NCI-H187 (cell line): ENCODE results near the gene CYSTM1.
"Not testable (repeated sequence)": the region's sequence is repeated elsewhere in the genome, so short reads cannot be mapped to it uniquely, and the experiment has no call there.

ENCODE experiments used
- DNase-seq, 2 experiments: peaks; one replicate each; lab custom pipeline; 2025; lab: John Stamatoyannopoulos, UW

The CYSTM1 gene

GRCh38 chr5:140178086-140178410 lies 3.1 kb downstream of the CYSTM1 start:
- DNase-seq, result no peak

GRCh38 chr5:140178482-140179116 lies 3.6 kb downstream of the CYSTM1 start:
- DNase-seq, result no peak

DNA sequence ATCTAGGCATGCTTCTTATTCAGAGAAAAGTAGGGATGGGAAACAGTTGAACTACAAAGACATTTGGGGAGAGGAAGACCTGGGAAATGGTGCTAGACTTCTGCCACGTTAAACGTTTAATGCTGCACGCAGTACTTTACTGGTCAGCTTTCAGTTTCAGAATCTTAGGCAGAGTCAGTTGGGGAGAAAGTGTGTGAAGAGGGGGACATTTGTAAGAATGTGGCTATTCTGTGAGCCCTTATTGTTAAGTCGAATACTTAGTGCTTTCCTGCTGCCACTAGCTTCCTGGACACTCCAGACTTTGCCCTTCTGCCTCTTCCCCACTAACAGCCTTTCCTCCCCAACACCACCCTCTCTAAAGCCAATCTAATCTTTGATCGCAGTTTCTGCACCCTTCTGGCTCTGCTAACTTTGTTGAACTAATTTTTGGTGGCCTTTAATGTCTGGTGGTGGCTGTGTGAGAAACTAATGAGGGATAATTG lies 6.1 kb downstream of the CYSTM1 start:
- no peak for DNase-seq

GRCh38 chr5:140181525-140181924 lies 6.5 kb downstream of the CYSTM1 start:
- DNase-seq, result no peak

DNA sequence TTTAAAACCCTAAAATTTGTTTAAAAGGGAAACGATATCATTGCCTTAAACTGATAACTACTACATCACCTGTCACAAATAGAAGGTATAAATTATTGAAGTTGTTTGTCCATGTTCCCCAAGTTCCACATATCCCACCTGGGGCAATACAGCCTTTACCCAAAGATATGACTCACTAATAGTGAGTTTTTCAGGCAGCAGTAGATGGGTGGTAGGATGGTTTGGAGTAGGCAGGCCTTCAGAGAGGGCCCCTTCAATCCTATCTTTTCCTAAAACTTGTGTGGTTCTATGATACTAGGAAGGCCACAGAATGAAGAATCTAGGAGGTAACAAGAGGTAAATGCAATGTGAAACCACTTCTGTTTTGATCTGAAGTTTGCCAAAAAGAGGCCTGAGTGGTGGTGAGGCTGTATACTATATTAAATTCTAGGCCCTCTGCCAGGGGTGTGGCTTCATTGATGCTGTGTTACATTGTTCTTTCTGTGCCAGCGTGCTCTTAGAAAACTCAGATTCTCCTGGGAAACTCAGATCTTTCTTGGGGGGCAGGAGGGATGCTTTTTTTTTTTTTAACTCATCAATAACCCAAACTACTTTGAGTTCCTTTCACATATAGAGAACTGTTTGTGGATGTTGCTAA lies 7.2 kb downstream of the CYSTM1 start:
- DNase-seq, result no peak

DNA sequence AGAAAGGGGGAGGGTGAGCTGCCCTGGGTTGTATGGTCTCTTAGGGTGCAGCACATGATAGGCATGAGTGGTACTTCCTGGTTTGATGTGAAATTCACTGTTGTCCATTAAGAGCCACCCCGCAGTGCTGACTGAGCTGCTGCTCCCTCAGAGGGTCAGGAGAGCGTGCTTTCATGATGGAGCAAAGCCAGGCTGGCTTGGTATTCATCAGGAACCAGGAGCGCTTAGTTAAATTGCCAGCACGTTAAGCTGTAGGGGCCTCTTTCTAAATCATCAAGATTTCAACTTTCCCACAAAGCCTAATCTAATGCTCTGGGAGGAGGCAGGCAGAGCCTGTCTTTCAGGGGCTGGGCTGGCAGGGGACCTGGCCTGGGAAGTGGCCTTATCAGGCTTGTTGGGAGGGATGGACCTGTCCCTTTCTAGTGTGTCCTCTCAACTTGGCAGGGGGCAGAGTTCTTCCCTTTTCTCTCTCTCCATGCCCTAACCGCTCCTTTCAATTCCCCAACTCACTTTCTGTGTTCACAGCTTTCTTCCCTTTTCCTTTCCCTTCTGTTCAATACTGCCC lies 7.9 kb downstream of the CYSTM1 start:
- no peak for DNase-seq

GRCh38 chr5:140185409-140185808 lies 10.4 kb downstream of the CYSTM1 start:
- no peak for DNase-seq

DNA sequence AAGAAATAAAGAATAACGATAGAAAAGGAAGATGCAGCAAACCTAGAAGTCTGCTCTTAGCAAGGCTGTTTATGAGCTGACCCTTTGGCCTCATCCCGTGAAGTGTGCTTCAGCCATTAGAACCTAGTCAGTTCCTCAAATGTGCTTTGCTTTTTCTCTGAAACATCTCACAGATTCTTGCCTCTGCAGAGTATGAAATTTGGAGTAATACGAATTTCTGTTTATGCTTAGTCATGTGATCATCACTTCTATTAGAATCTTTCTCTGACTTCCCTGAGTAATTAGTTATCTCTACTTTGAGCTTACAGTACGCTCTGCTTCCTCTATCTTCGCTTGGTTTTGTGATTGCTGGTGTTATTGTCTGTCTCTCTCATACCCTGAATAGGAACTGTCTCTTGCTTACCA lies 11.3 kb downstream of the CYSTM1 start:
- no peak for DNase-seq

- no peak for DNase-seq
Observed at GRCh38 chr5:140189253-140189652, 14.3 kb downstream of the CYSTM1 start.

DNA sequence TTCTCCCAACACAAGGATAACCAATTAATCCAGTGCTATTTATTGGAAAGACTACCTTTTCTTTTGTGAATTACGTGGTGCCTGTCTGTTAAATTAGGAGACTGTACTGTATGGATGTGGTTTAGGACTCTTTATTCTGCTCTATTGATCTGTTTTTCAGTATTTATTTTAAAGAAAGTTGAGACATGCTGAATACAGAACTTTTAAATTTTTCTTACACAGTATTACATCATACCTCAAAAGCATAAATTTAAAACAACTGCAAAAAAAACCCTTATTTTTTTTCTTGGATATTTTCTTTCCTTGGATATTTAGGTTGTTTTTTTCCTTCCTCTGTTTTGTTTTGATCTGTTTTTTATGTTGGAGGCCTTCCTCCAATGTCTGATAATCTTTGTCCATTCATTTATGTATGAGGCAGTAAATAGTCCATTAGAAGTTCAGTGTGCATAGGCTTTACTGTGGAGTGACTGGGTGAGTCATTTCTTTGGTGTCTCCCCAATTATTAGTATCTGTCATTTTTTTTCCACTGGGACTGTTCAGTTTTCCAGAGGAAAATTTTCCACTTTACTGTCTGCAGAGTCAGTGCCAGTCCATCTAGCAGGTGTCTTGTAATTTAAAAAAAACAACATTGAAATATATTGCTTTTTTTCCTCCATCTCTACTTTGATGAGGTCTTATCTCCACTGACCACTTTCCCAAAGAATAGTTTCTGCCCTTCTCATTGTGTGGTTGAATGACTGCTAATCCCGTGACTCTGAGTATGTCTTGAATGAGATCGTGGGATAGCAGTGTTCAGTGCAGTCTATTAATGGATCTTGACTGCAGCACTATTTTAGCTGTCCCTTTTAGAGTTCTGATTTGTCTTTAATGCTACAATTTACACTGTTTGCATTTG lies 15.2 kb downstream of the CYSTM1 start:
- no peak for DNase-seq

- DNase-seq, result no peak
Observed at GRCh38 chr5:140190872-140191218, 15.9 kb downstream of the CYSTM1 start.

GRCh38 chr5:140192715-140193430 lies 17.9 kb downstream of the CYSTM1 start:
- no peak for DNase-seq

GRCh38 chr5:140194662-140195061 lies 19.7 kb downstream of the CYSTM1 start:
- DNase-seq, result no peak

GRCh38 chr5:140196115-140196814 lies 21.3 kb downstream of the CYSTM1 start:
- DNase-seq, result no peak

DNA sequence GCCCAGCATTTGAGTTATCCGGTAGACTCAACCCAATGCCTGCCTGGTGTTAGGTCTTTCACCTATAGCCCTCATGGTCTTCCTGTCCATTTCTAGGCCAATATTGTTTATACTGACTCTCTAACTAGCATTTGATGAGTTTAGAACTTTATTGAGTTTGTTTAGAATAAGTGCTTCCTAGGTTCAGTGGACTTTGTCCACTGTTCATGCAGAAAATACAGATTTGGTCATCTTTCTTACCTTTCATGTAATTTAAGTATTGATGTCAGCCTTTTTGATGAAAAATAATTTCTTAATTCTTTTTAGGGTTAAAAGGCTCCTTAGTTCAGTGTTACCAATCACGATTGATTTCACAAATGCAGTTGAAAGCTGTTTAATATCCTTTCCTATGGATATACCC lies 22.0 kb downstream of the CYSTM1 start:
- no peak for DNase-seq

DNA sequence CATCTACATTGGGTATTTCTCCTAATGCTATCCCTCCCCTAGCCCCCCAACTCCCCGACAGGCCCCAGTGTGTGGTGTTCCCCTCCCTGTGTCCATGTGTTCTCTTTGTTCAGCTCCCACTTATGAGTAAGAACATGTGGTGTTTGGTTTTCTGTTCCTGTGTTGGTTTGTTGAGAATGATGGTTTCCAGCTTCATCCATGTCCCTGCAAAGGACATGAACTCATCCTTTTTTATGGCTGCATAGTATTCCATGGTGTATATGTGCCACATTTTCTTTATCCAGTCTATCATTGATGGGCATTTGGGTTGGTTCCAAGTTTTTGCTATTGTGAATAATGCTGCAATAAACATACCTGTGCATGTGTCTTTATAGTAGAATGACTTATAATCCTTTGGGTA lies 23.9 kb downstream of the CYSTM1 start:
- not testable (repeated sequence) for DNase-seq

DNA sequence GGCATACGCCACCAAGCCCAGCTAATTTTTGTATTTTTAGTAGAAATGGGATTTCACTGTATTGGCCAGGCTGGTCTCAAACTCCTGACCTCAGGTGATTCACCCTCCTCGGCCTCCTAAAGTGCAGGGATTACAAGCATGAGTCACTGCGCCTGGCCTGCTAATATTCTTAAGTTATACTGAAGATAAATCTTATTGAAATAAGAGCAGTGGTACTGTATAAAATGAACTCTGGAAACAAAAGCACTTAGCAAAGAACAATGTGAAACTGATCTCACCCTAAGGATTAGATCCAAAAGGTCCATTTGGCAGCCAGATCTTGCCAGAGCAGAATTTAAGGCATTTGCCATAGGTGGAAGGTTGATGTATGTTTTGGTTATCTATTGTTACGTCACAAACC lies 27.1 kb downstream of the CYSTM1 start:
- DNase-seq, result no peak

DNA sequence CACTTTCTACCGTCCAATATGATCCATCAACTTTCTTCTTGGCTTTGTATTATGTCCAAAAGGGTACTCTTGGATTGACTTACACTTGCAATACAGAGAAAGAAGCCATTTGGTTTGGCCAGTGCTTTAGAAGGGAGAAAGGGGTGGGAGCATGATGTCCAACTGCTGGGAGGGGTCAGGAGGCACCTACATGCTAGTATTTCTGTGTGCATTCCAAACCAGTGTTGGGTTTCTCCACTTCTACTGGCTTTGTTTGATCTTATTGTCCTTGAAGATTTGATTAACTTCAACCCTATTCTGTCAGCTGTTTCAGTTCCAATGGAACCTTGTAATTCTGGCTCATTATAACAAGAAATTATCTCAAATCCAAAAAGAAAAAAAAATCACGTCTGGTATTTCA lies 27.6 kb downstream of the CYSTM1 start:
- no peak for DNase-seq

DNA sequence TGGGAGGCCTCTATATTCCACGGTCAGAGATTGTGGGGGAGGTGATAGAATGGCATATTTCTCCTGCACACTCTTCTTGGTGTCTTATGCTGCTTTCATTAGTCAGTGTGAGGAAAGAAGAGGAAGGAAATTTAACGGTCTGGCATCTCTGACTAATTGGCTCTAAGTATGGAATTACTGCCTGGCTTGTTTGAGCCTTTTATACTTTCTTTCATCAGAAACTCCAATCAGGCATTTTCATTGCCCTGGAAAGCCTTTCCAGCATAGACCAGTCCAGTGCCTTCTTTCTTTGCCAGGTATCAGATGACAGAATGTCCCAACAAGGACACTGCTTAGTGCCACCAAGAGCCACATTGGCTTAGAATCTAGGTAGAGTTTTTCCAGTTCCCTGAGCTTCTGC lies 30.2 kb downstream of the CYSTM1 start:
- DNase-seq, result no peak

- no peak for DNase-seq
Observed at GRCh38 chr5:140205952-140206351, 31.0 kb downstream of the CYSTM1 start.

- no peak for DNase-seq
Observed at GRCh38 chr5:140207250-140207964, 32.4 kb downstream of the CYSTM1 start.
